IMR-90 (cell line): Measurements from ENCODE around the gene ICAM1. TPM values are rescaled to one million over a fixed set of nuclear protein-coding genes. Genes with fewer than 3 reads are reported as not detected.

ENCODE experiments used
- ATAC-seq: fragments of 200-7000 bp; cut with Tn5 transposase; 2 replicates; pipeline ENCODE4 v1.9.1; 2020; ENCODE audit warnings: low read depth, mild to moderate bottlenecking, moderate library complexity
- BruUV-seq: library from RNA; stranded (reverse); fragments of 400-500 nt; replicated peaks from 2 replicates; lab custom pipeline; 2021; lab: Mats Ljungman, UMichigan
- CTCF ChIA-PET: fragments of 300-600 bp; formaldehyde crosslinking; extraction: SDS; loops from one replicate; lab custom pipeline; 2021; ENCODE audit warnings: antibody characterized with exemption; lab: Yijun Ruan, JAX
- POLR2A ChIA-PET: fragments of 300-600 bp; sonication (Branson Sonifier 250); formaldehyde crosslinking; loops from one replicate; lab custom pipeline; 2022; ENCODE audit warnings: antibody characterized with exemption; ENCODE audit not compliant: unreplicated experiment; lab: Charles Lee
- DNase-seq: peaks from one replicate; pipeline ENCODE4 v3.0.0; 2013
- H2AFZ ChIP-seq: replicated peaks from 2 replicates; pipeline ENCODE3; 2013; ENCODE audit warnings: low read length, mild to moderate bottlenecking; ENCODE audit not compliant: poor library complexity
- H2AK5ac ChIP-seq: 2 replicates; pipeline ENCODE4 v1.6.1; 2013; ENCODE audit warnings: low read depth, low read length, inconsistent platforms
- H2AK9ac ChIP-seq: replicated peaks from 2 replicates; pipeline ENCODE3; 2013; ENCODE audit warnings: mild to moderate bottlenecking, low read depth, low read length, moderate library complexity; ENCODE audit not compliant: poor library complexity
- H2BK120ac ChIP-seq: 2 replicates; pipeline ENCODE4 v1.6.1; 2013; ENCODE audit warnings: low read depth, low read length, inconsistent platforms
- H2BK15ac ChIP-seq: 3 replicates; pipeline ENCODE4 v1.6.1; 2013; ENCODE audit warnings: low read depth, low read length, inconsistent platforms
- H2BK20ac ChIP-seq: 2 replicates; pipeline ENCODE4 v1.6.1; 2013; ENCODE audit warnings: low read depth, mild to moderate bottlenecking, inconsistent platforms, low read length, moderate library complexity
- H2BK5ac ChIP-seq: 2 replicates; pipeline ENCODE4 v1.6.1; 2013; ENCODE audit warnings: mild to moderate bottlenecking, low read depth, low read length, inconsistent platforms; ENCODE audit not compliant: poor library complexity, severe bottlenecking
- H3K14ac ChIP-seq: replicated peaks from 2 replicates; pipeline ENCODE4 v1.6.1; 2013; ENCODE audit warnings: low read depth, low read length, inconsistent platforms
- H3K18ac ChIP-seq: 2 replicates; pipeline ENCODE4 v1.6.1; 2013; ENCODE audit warnings: low read depth, low read length, control low read depth
- H3K23ac ChIP-seq: 2 replicates; pipeline ENCODE4 v1.6.1; 2013; ENCODE audit warnings: low read depth, low read length, inconsistent platforms
- H3K27ac ChIP-seq: 2 replicates; pipeline ENCODE4 v1.5.1; 2013; ENCODE audit warnings: mild to moderate bottlenecking, control low read depth, low read length; ENCODE audit not compliant: insufficient read depth
- H3K27me3 ChIP-seq: 2 replicates; pipeline ENCODE4 v1.6.1; 2013; ENCODE audit warnings: low read length; ENCODE audit not compliant: control insufficient read depth, insufficient read depth
- H3K36me3 ChIP-seq: 2 replicates; pipeline ENCODE4 v1.6.1; 2013; ENCODE audit warnings: low read length, mixed read lengths; ENCODE audit not compliant: control insufficient read depth, insufficient read depth
- H3K4ac ChIP-seq: 2 replicates; pipeline ENCODE4 v1.6.1; 2013; ENCODE audit warnings: low read depth, low read length, inconsistent platforms
- H3K4me1 ChIP-seq: 2 replicates; pipeline ENCODE4 v1.6.1; 2013; ENCODE audit warnings: low read length, mixed read lengths; ENCODE audit not compliant: control insufficient read depth, insufficient read depth
- H3K4me2 ChIP-seq: 2 replicates; pipeline ENCODE4 v1.6.1; 2013; ENCODE audit warnings: low read depth, mild to moderate bottlenecking, control low read depth, low read length, moderate library complexity
- H3K4me3 ChIP-seq: 2 replicates; pipeline ENCODE4 v1.5.1; 2013; ENCODE audit warnings: low read depth, mild to moderate bottlenecking, control low read depth, low read length, moderate library complexity; ENCODE audit not compliant: insufficient read depth
- H3K56ac ChIP-seq: 2 replicates; pipeline ENCODE4 v1.6.1; 2013; ENCODE audit warnings: low read length, inconsistent platforms; ENCODE audit not compliant: insufficient read depth; ENCODE audit errors: extremely low read depth
- H3K79me1 ChIP-seq, 2 experiments: 2 replicates each; pipeline ENCODE4 v1.6.1; 2013; ENCODE audit warnings: low read length in 2 of 2, inconsistent platforms in 1 of 2, low read depth in 1 of 2
- H3K9ac ChIP-seq: 2 replicates; pipeline ENCODE4 v1.6.1; 2013; ENCODE audit warnings: low read depth, low read length, control low read depth
- H3K9me1 ChIP-seq: 2 replicates; pipeline ENCODE4 v1.6.1; 2013; ENCODE audit warnings: low read length, inconsistent platforms; ENCODE audit not compliant: insufficient read depth
- H3K9me3 ChIP-seq: 2 replicates; pipeline ENCODE4 v1.6.1; 2013; ENCODE audit warnings: low read length; ENCODE audit not compliant: control insufficient read depth, insufficient read depth
- H4K20me1 ChIP-seq: 2 replicates; pipeline ENCODE4 v1.6.1; 2013; ENCODE audit warnings: low read length, inconsistent platforms; ENCODE audit not compliant: insufficient read depth
- H4K5ac ChIP-seq: 2 replicates; pipeline ENCODE4 v1.6.1; 2013; ENCODE audit warnings: mild to moderate bottlenecking, low read depth, low read length, control low read depth
- H4K8ac ChIP-seq, 2 experiments: 2 replicates each; pipeline ENCODE4 v1.6.1; 2013; ENCODE audit warnings: low read depth in 2 of 2, low read length in 2 of 2, control low read depth in 1 of 2, inconsistent platforms in 1 of 2
- H4K91ac ChIP-seq: 2 replicates; pipeline ENCODE4 v1.6.1; 2013; ENCODE audit warnings: low read depth, low read length, inconsistent platforms; ENCODE audit not compliant: insufficient read depth
- BHLHE40 ChIP-seq: fragments of 150-350 bp; IDR thresholded peaks from 2 replicates; pipeline ENCODE4 v1.6.1; 2016; ENCODE audit warnings: mild to moderate bottlenecking, low read depth, low read length
- CEBPB ChIP-seq: IDR thresholded peaks from 2 replicates; pipeline ENCODE4 v1.6.1; 2012; ENCODE audit warnings: low read depth, low read length, improper control_type of control experiment
- CTCF ChIP-seq: conservative IDR thresholded peaks from 2 replicates; pipeline ENCODE4 v1.5.1; 2012; ENCODE audit warnings: mild to moderate bottlenecking, low read depth, low read length, improper control_type of control experiment
- FOS ChIP-seq: fragments of 150-350 bp; IDR thresholded peaks from 2 replicates; pipeline ENCODE4 v1.6.1; 2016; ENCODE audit warnings: low read depth, low read length
- MAFK ChIP-seq: IDR thresholded peaks from 2 replicates; pipeline ENCODE4 v1.6.1; 2012; ENCODE audit warnings: low read depth, low read length, improper control_type of control experiment
- MAZ ChIP-seq: IDR thresholded peaks from 2 replicates; pipeline ENCODE4 v1.6.1; 2012; ENCODE audit warnings: low read depth, mild to moderate bottlenecking, low read length, improper control_type of control experiment, moderate library complexity, borderline replicate concordance
- MXI1 ChIP-seq: IDR thresholded peaks from 2 replicates; pipeline ENCODE4 v1.6.1; 2012; ENCODE audit warnings: low read depth, mild to moderate bottlenecking, low read length, moderate library complexity, borderline replicate concordance
- RAD21 ChIP-seq: IDR thresholded peaks from 2 replicates; pipeline ENCODE4 v1.6.1; 2012; ENCODE audit warnings: low read length, improper control_type of control experiment
- RFX5 ChIP-seq: IDR thresholded peaks from 2 replicates; pipeline ENCODE4 v1.8.0; 2012; ENCODE audit warnings: low read depth, mild to moderate bottlenecking, low read length, moderate library complexity
- SMC3 ChIP-seq: fragments of 150-350 bp; IDR thresholded peaks from 2 replicates; pipeline ENCODE4 v1.6.1; 2016; ENCODE audit warnings: low read depth, mild to moderate bottlenecking, antibody characterized with exemption, low read length, moderate library complexity
- USF2 ChIP-seq: fragments of 150-350 bp; IDR thresholded peaks from 2 replicates; pipeline ENCODE4 v1.6.1; 2017; ENCODE audit warnings: mild to moderate bottlenecking, antibody characterized with exemption, low read length, low read depth
- WGBS, 2 experiments: methylation state at CpG; one replicate each; pipeline versions ENCODE4 v1.1.5 to v1.1.7; 2013; ENCODE audit warnings: missing lambda C conversion rate in 2 of 2; ENCODE audit not compliant: insufficient read length in 1 of 2; ENCODE audit errors: extremely low coverage in 2 of 2; 5-methylcytosine and 5-hydroxymethylcytosine counted together
- dilution Hi-C: fragments of 300-500 bp; cut with HindIII; formaldehyde crosslinking; loops from one replicate; pipeline ENCODE4 v1.14.3; 2018; ENCODE audit warnings: low sequenced_read_pairs; ENCODE audit not compliant: unreplicated experiment
- in situ Hi-C: fragments of 300-500 bp; cut with MboI; formaldehyde crosslinking; loops from 3 replicates; pipeline ENCODE4 v1.14.3; 2019; ENCODE audit warnings: low sequenced_read_pairs, inconsistent platforms, mixed read lengths
- intact Hi-C: fragments of 100-400 bp; cut with micrococcal nuclease; formaldehyde crosslinking; loops from 2 replicates; pipeline ENCODE4 v1.10.0; 2022
- polyA plus RNA-seq, 3 experiments: library from polyadenylated mRNA; depleted of rRNA; stranded (reverse); fragments of >200 nt; gene quantifications; 2 replicates each; pipeline ENCODE4 v1.2.3, GENCODE V29; 2012; ENCODE audit warnings: low replicate concordance in 1 of 3
- total RNA-seq: library from RNA; depleted of rRNA; stranded (reverse); fragments of >200 nt; gene quantifications from 2 replicates; pipeline ENCODE4 v1.2.3, GENCODE V29; 2012
- TF ChIP-seq, protein P1 (sequence below): fragments of 150-350 bp; IDR thresholded peaks from 2 replicates; pipeline ENCODE4 v1.6.1; 2016; ENCODE audit warnings: low read depth, mild to moderate bottlenecking, low read length, moderate library complexity, borderline replicate concordance

The ICAM1 gene
- total and polyA plus RNA-seq, 2 of the 4 experiments (the other 2 are of a cell fraction), result 10.6 to 19.1 TPM

DNA sequence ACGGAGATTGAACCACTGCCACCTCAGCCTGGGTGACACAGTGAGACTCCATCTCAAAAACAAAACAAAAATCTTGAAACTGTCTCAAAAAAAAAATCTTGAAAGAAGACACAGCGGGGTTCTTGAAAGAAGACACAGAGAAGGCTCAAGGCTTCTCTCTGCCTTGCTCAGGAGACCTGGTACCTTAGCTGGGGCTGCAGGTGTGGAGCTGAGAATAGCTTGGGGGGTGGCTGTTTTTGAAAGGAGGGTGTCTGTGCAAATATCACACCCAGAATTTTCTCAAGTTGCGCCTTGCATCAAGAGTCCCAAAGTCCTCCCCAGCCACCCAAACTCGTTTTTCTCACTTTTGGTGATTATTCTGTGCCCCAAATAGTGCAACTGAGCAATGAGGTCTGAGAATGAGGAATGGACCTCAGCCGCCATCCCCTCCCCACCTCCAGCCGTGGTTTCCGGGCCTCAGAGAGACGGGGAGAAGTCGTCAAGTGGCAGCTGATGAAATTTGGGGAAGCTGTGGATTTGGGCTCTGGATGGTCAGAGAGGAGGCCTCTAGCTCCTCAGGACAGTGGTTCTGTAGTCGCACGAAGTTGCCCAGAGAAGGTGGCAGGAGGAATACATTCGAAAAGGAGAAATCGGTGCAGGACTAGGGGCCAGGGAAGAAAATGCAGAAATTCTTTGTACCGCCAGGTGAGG lies 48.6 kb upstream of the ICAM1 start:
- WGBS, 2 experiments, result 80% methylated on average over 2 of the region's 14 CpGs; no CpG with 5 or more reads in 1 of the 2 experiments
- H3K79me1 ChIP-seq, result peaks cover 8 to 69% of the 10 kb centered on the region in 2 experiments; a peak in 3 of 4 replicates
- no peak overlapping the region for H2AK9ac ChIP-seq

More for the DNA sequence above, 48.6 kb upstream of the ICAM1 start:
- Histone ChIP-seq H2BK120ac (no peak overlapping the region), H2BK20ac (no peak overlapping the region), H2AK5ac (no peak overlapping the region), H3K14ac (no peak overlapping the region), H4K20me1 (peaks cover 18% of the 10 kb centered on the region), H3K4me1 (peaks cover 17% of the 10 kb centered on the region), H3K36me3 (peaks cover 36% of the 10 kb centered on the region), H3K9me3 (no peaks in the 10 kb centered on the region), H3K9ac (no peak overlapping the region), H4K8ac (no peak overlapping the region), H3K4me2 (no peak overlapping the region), H3K23ac (no peak overlapping the region), H2BK15ac (no peak overlapping the region), H3K4me3 (no peak overlapping the region), H2AFZ (no peak overlapping the region), H3K4ac (no peak overlapping the region), H3K56ac (no peak overlapping the region), H2BK5ac (no peak overlapping the region), H3K18ac (no peak overlapping the region), H4K91ac (no peak overlapping the region), H3K9me1 (peaks cover 16% of the 10 kb centered on the region), H3K27ac (no peak overlapping the region), H3K27me3 (no peaks in the 10 kb centered on the region), H4K5ac (no peak overlapping the region)
- ChIA-PET POLR2A (no interaction called here), CTCF (no interaction called here)
- in situ Hi-C loops, result no loop called here
- intact Hi-C loops, result no loop called here
- TF ChIP-seq CTCF (no peak), FOS (no peak), BHLHE40 (no peak), RFX5 (no peak), MAZ (no peak), SMC3 (no peak), MAFK (no peak), MXI1 (no peak), USF2 (no peak), RAD21 (no peak), CEBPB (no peak)
- TF ChIP-seq, protein P1, sequence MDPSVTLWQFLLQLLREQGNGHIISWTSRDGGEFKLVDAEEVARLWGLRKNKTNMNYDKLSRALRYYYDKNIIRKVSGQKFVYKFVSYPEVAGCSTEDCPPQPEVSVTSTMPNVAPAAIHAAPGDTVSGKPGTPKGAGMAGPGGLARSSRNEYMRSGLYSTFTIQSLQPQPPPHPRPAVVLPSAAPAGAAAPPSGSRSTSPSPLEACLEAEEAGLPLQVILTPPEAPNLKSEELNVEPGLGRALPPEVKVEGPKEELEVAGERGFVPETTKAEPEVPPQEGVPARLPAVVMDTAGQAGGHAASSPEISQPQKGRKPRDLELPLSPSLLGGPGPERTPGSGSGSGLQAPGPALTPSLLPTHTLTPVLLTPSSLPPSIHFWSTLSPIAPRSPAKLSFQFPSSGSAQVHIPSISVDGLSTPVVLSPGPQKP, result no peak
- BruUV-seq, result TSS peak; percentile 48
- DNase-seq (no peak), ATAC-seq (no peak)
- dilution Hi-C loops, result no loop called here
